Stimulated activated CD4-positive, alpha-beta T cell treated with anti-CD3 and anti-CD28 coated beads, Interleukin-15, amount 100 ng/mL, for 24 hours (primary cell): ENCODE results near the gene ENAM.
A peak's percentile ranks its signal among the peaks of the same experiment; 100 is the strongest.
"Not testable (repeated sequence)": the region's sequence is repeated elsewhere in the genome, so short reads cannot be mapped to it uniquely, and the experiment has no call there.

ENCODE experiments used
- DNase-seq: peaks from one replicate; pipeline ENCODE4 v3.0.0-alpha.2; 2020

The ENAM gene

GRCh38 chr4:70630162-70630561 is 1.6 kb downstream of the ENAM start:
- no peak for DNase-seq

- DNase-seq, result no peak
These were observed 3.5 kb downstream of the ENAM start for GRCh38 chr4:70632028-70632427.

GRCh38 chr4:70634482-70634881 is 5.9 kb downstream of the ENAM start:
- DNase-seq, result no peak

- DNase-seq, result no peak
These were observed 8.8 kb downstream of the ENAM start for GRCh38 chr4:70637239-70637913.

GRCh38 chr4:70640192-70640591 is 11.6 kb downstream of the ENAM start:
- DNase-seq, result no peak

GRCh38 chr4:70650741-70651140 is 22.2 kb downstream of the ENAM start:
- DNase-seq, result not testable (repeated sequence)

- DNase-seq, result no peak
These were observed 23.4 kb downstream of the ENAM start for GRCh38 chr4:70651864-70652506.

- DNase-seq, result no peak
These were observed 26.1 kb downstream of the ENAM start for GRCh38 chr4:70654605-70655011.

GRCh38 chr4:70657326-70657725 is 28.8 kb downstream of the ENAM start:
- DNase-seq, result no peak

- no peak for DNase-seq
These were observed 29.9 kb downstream of the ENAM start for GRCh38 chr4:70658418-70658817.

GRCh38 chr4:70660106-70660505 is 31.6 kb downstream of the ENAM start:
- DNase-seq, result no peak

GRCh38 chr4:70661309-70661922 is 32.9 kb downstream of the ENAM start:
- DNase-seq, result peak; percentile 32

- DNase-seq, result no peak
These were observed 37.8 kb downstream of the ENAM start, which contains the start of gene JCHAIN for GRCh38 chr4:70666369-70666768. Gene JCHAIN (minus strand): TSS chr4:70666508. CDS start chr4:70666490, 18 bp downstream.

GRCh38 chr4:70667740-70668535 is 39.4 kb downstream of the ENAM start:
- no peak for DNase-seq

- DNase-seq, result no peak
These were observed 41.9 kb downstream of the ENAM start for GRCh38 chr4:70670332-70671014.

GRCh38 chr4:70671091-70671490 is 42.5 kb downstream of the ENAM start:
- no peak for DNase-seq

- no peak for DNase-seq
These were observed 45.6 kb downstream of the ENAM start for GRCh38 chr4:70674191-70674590.

GRCh38 chr4:70674731-70675130 is 46.2 kb downstream of the ENAM start:
- no peak for DNase-seq

GRCh38 chr4:70676554-70677090 is 48.1 kb downstream of the ENAM start:
- DNase-seq, result no peak

GRCh38 chr4:70678383-70678999 is 49.9 kb downstream of the ENAM start:
- no peak for DNase-seq

GRCh38 chr4:70680934-70681333 is 52.4 kb downstream of the ENAM start:
- no peak for DNase-seq

- DNase-seq, result no peak
These were observed 53.2 kb downstream of the ENAM start for GRCh38 chr4:70681704-70682103.
